ENCODE measurements around the gene DMD.

The DMD gene

GRCh38 chrX:31200430-31200829 lies 2010.9 kb downstream of the DMD start:
- DNase-seq (ENCODE audit: low spot score): no peak
- Histone ChIP-seq H3K27ac (no peak overlapping the region), H3K4me3 (no peak overlapping the region)
- TF ChIP-seq CTCF (IDR thresholded peaks at IDR 0.05): no peak

- Histone ChIP-seq H3K4me3 (no peak overlapping the region), H3K27ac (no peak overlapping the region)
- DNase-seq (ENCODE audit: low spot score): no peak
- no peak for TF ChIP-seq CTCF (IDR thresholded peaks at IDR 0.05)
Observed at GRCh38 chrX:31199840-31200114, 2011.6 kb downstream of the DMD start.

- H3K27ac ChIP-seq: no peak overlapping the region
- no peak for DNase-seq (ENCODE audit: low spot score)
Observed at GRCh38 chrX:31199056-31199839, 2012.1 kb downstream of the DMD start.

GRCh38 chrX:31190221-31190975 lies 2021.0 kb downstream of the DMD start:
- Histone ChIP-seq H3K4me3 (no peak overlapping the region), H3K27ac (no peak overlapping the region)
- no peak for TF ChIP-seq CTCF (IDR thresholded peaks at IDR 0.05)
- no peak for DNase-seq (ENCODE audit: low spot score)

More at GRCh38 chrX:31199056-31199839, 2012.1 kb downstream of the DMD start:
- no peak for TF ChIP-seq CTCF (IDR thresholded peaks at IDR 0.05)
- no peak overlapping the region for H3K4me3 ChIP-seq

- DNase-seq (ENCODE audit: low spot score): no peak
- Histone ChIP-seq H3K4me3 (no peak overlapping the region), H3K27ac (no peak overlapping the region)
- no peak for TF ChIP-seq CTCF (IDR thresholded peaks at IDR 0.05)
Observed at GRCh38 chrX:31186693-31187338, 2024.5 kb downstream of the DMD start.

- TF ChIP-seq CTCF (IDR thresholded peaks at IDR 0.05): no peak
- Histone ChIP-seq H3K4me3 (no peak overlapping the region), H3K27ac (no peak overlapping the region)
- no peak for DNase-seq (ENCODE audit: low spot score)
Observed at GRCh38 chrX:31185884-31186283, 2025.5 kb downstream of the DMD start.
